IPS-11a (cell line): ENCODE measurements around the gene GJA1.

Experiments used
- H3K4me3 ChIP-seq: one replicate; pipeline ENCODE4 v1.5.1; 2013; ENCODE audit warnings: low read depth, low read length, control low read depth

Gene GJA1

DNA sequence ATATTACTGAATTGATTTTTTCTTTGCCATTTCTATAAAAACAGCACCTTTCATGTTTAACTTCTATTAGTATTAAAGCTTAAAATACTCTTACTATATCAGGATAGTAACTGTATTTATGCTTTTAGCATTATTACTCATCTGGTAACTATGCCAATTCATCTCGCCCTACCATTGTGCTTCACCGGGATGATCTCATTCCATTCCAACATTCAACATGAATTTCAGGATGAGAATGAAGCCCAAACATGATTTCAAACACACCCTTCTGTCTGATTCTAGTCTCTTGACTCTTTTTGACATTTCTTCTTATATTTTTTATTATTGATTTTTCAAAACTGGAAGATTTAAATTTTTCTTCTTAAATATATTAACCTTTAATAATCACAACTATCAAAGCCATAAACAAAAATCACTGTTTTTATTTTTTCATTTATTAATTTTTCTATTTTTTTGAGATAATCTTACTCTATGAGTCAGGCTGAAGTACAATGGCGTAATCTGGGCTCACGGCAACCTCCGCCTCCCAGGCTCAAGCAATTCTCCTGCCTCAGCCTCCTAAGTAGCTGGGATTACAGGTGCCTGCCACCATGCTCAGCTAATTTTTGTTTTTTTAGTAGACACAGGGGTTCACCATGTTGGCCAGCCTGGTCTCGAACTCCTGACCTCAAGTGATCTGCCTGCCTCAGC, 46.7 kb downstream of the GJA1 start:
- H3K4me3 ChIP-seq = no peak overlapping the region

DNA sequence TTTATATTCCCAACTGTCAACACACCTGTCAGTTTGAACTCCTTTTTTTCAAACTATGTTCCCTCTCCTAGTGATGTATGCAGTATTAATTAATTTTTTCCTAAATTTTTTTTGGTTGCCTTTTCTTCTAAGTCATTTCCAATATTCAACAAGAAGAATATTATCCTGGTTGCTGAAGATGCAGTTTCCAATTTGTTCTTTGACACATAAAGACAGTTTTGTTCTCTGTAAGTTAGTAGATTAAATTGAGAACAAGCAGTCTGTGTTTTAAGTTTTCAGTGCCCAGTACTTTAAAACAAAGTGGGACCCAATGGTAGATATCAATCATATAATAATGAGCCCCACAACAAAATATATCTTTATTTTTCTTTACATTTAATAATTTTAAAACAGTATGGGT, 47.3 kb downstream of the GJA1 start:
- no peak overlapping the region for H3K4me3 ChIP-seq

DNA sequence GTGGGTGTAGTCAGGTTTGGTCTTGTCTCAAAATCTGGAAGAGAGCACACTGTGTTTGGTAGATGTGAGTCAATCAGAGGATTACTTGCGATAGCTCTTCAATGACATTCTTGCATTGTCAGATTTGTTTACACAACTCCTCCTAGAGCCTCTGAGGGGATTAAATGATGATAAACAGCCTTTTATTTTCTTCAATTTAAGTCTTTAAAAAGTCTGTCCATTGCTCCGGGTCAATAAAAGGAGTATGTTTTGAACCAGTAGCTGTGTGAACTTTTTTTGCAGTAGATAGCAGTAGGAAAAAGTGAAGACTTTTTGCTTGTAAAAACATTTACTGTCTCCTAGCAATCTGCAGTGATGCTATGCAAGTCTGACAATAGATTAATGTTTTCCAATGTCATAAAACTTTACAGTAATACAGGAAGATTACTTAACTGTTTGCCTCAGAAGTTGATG, 49.9 kb downstream of the GJA1 start:
- no peak overlapping the region for H3K4me3 ChIP-seq

DNA sequence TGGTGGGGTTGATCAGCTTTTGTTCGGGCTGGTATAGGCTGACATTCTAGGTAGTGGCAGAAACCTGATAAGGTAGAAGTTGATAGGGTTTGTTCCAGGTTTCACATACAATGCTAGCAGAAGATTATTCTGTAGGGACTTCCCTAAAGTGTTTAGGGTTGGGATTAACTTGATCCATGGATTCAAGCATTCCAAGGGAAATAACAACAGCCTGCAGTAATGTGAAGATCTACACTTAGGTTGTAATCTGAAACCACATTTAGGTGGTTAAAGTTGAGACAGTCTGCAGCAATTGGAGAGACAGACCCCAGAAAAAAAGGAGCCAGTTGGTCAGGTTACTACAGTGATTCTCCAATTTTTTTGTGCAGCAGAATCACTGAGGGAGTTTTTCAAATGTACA, 56.1 kb downstream of the GJA1 start:
- no peak overlapping the region for H3K4me3 ChIP-seq

DNA sequence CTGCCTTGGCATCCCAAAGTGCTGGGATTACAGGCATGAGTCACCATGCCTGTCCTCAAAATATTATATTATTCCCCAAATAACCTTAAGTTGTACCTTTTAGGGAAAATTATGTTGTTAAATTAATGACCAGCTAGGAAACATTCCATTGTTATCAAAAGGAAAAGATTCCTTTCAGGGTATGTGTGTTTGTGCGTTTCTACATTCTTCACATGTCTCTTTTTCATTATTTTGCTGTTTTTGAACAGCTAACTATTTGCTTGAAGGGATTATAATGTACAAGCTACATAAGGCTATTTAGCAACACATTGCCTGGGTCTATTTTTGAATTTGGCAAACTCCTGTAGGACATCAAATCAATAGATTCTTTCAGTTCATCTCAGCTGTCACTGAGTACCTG, 57.1 kb downstream of the GJA1 start:
- no peak overlapping the region for H3K4me3 ChIP-seq

DNA sequence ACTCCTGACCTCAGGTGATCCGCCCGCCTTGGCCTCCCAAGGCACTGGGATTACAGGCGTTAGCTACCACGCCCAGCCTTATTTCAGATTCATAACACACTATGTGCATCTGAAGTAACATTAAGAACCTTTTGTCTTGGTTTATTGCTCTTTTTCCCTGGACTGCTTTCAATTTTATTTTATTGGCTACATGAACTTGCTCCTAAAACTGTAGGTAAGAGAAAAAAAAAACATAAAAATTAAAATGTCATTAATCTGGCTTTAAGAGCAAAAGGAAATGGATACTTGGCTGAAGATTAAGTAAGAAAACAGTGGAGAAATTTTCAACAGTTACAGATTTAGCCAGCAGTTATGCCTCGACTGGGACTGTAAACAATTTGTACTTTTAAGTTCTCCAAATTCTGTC, 62.5 kb downstream of the GJA1 start:
- H3K4me3 ChIP-seq = no peak overlapping the region

DNA sequence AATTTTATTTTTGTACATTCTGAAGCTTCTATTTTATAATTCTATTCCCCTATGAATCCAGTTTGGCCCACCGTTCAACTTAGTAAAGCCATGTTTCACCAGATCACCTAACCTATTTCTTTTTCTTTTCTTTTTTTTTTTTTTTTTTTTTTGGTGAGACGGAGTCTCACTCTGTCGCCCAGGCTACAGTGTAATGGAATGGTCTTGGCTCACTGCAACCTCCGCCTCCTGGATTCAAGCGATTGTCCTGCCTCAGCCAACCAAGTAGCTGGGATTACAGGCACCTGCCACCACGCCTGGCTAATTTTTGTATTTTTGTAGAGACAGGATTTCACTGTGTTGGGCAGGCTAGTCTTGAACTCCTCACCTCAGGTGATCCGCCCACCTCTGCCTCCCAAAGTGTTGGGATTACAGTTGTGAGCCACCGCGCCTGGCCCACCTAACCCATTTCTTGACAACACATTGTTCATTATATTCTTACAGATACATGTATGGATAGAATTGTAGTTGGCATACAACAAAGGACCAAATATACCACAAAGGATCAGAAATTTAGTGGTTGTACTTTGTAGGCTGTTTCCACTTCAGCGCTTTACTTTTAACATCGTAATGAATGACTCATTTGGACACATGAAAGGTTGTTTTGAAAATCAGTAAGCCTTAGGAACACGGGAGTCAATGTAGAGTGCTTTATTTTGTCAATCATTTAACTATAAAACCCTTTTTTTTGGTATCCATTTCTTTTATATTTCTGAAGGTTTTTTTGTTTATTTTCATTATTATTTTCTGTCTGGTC, 63.2 kb downstream of the GJA1 start:
- no peak overlapping the region for H3K4me3 ChIP-seq
